IPS-18c (cell line): ENCODE results near the gene WDSUB1.

Source experiments
- H3K4me3 ChIP-seq: 2 replicates; pipeline ENCODE4 v1.7.0; 2013; ENCODE audit warnings: low read depth, mild to moderate bottlenecking, low read length, moderate library complexity; ENCODE audit not compliant: insufficient read depth
- H3K9me3 ChIP-seq: one replicate; pipeline ENCODE4 v1.6.1; 2013; ENCODE audit warnings: mild to moderate bottlenecking, low read length, moderate library complexity; ENCODE audit not compliant: control insufficient read depth, insufficient read depth

Gene WDSUB1

DNA sequence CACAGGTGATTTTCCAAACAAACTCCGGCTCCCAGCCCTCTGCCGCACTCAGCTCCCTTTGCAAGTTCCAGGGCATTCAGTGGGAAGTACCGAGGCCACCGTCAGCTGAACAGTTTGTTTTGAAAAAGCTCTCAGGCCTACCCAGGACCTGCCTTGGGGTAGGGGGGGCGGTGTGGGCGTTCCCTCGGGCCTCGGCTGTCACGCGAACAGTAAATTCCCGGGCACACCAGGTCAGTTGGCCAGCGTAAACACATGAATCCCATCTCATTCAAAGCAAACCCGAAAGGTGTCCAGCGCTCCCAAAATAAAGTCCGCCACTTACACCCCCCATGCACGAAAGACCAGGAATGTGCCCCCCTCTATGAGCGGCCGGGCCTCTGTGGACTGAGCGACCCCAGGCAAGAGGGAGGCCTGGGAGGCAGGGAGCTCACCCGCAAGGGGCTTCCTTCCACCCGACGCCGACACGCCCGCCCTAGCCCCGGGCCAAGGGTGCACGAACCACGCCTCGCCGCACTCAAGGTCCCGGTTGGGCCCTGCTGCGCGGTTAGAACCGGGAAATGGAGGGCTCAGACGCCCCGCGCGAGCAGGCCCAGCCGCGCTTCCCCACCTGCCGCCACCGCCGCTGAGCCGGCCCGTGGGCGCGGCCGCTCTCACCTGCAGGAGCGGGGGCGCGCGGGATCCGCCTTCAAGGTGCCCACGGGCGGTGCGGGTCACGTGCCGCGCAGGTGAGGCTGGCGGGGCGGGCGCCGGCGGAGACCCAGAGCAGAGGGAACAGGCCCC lies at the start of gene WDSUB1:
TSS of gene WDSUB1 (minus strand) at position 775 of the 780 bp plus-strand sequence. CDS start 3,634 bp downstream, outside the sequence.
- Histone ChIP-seq H3K9me3 (no peaks in the 10 kb centered on the region), H3K4me3 (peak within 1 kb of the TSS; percentile 86)

DNA sequence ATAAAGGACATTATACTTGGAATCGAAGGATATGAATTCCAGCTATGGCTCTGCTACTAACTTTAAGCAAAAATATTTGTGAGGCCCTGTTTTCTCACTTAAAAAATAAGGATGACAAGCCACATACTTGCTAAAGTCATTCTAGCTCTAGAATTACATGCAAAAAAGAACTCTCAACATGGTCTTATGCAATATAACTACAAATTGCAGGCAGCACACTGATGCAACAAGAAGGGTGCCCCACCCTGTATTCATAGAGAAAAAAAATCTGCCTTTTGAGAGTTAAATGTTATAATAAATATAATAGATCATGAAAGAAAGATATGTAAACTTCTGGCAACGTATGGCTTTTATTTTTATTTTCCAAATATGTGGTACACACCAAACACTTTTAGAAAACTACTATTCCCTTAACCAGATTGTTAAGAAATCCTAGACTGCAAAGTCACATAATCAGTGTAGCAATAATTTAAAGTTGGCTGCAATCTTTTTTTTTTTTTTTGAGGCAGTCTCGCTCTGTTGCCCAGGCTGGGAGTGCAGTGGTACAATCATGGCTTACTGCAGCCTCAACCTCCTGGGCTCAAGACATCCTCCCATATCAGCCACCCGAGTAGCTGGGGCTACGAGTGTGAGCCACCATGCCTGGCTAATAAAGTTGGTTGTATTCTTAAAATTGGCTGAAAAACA lies 40.2 kb upstream of the WDSUB1 start:
- Histone ChIP-seq H3K9me3 (no peaks in the 10 kb centered on the region), H3K4me3 (no peak overlapping the region)

DNA sequence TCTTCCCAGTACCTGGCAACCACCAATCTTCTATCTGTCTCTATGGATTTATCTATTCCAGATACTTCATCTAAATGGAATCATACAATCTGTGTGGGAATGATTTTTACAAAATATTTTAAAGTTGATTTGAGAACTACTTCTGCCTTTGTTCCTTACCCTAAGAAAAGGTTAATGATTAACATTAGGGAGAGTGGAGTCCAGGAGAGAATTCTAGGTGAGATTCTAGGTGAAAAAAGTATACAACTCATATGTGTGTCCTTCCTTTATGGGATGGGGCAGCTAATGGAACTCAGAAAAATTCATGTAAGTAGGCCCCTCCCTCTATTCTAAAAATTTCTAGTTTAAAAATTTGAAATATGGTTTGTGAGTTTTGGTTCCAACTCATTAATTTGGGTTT lies 35.9 kb upstream of the WDSUB1 start:
- no peak overlapping the region for H3K4me3 ChIP-seq
- H3K9me3 ChIP-seq, result no peaks in the 10 kb centered on the region

DNA sequence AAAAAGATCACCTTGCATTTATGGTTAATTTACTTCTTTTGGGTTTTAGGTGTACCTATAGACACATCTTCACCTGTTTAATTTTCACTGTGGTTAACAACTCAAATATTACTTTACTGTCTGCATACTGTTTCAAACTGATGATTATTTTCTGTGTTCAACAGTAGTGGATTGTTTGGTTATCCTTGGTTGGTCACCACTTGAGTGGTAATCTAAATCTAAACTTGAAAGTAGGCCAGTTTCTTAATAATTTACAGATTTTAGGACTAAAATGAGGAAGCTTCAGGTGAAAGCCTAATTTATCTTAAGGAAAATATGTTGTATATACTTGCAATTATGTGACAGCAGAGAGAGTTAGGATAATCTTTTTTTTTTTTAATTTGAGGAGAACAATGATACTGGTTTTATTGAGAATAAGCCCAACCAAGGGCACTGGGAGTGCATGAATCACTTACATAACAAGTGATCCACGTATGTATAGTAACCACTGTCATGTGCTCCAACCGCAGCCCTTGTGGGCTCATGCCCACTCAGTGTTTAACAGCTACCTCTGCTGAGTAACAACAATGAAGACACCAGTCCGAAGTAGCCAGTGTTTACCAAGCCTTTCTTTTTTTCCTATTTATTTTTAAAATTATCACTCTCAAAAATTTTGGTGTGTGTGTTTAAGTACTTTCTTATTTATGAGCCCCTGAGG lies 31.0 kb upstream of the WDSUB1 start:
- Histone ChIP-seq H3K4me3 (no peak overlapping the region), H3K9me3 (peaks cover 3% of the 10 kb centered on the region)

DNA sequence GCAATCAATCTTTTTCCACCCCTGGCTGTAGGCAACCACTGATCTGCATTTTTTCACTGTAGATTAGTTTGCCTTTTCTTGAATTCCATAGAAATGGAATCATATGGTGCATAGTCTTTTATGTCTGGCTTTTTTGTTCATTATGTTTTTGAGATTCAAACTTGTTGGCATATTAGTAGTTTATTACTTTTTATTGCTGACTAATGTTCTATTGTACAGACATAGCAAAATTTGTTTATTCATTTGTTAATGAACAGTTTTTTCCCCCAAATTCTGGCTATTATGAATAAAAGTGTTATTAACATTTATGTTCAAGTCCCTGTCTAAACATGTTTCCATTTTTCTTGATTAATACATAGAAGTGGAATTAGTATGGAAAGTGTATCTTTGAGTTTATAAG lies 21.4 kb upstream of the WDSUB1 start:
- H3K4me3 ChIP-seq, result no peak overlapping the region
- H3K9me3 ChIP-seq, result no peaks in the 10 kb centered on the region

GRCh38 chr2:159300586-159300985 lies 14.1 kb upstream of the WDSUB1 start:
- Histone ChIP-seq H3K9me3 (no peaks in the 10 kb centered on the region), H3K4me3 (no peak overlapping the region)

DNA sequence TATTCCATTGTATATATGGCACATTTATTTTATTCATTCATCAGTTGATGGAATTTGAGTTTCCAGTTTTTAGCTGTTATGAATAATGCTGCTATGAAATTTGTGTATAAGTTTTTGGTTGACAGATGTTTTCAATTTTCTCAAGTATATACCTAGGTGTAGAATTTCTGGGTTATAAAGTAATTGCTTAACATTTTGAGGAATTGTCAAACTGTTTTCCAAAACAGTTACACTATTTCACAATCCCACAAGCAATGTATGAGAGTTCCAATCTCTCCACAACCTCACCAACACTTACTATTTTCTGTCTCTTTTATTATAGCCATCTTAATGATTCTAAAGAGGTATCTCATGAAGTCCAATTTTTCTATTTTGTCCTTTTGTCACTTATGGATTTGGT lies 12.5 kb upstream of the WDSUB1 start:
- Histone ChIP-seq H3K4me3 (no peak overlapping the region), H3K9me3 (no peaks in the 10 kb centered on the region)

DNA sequence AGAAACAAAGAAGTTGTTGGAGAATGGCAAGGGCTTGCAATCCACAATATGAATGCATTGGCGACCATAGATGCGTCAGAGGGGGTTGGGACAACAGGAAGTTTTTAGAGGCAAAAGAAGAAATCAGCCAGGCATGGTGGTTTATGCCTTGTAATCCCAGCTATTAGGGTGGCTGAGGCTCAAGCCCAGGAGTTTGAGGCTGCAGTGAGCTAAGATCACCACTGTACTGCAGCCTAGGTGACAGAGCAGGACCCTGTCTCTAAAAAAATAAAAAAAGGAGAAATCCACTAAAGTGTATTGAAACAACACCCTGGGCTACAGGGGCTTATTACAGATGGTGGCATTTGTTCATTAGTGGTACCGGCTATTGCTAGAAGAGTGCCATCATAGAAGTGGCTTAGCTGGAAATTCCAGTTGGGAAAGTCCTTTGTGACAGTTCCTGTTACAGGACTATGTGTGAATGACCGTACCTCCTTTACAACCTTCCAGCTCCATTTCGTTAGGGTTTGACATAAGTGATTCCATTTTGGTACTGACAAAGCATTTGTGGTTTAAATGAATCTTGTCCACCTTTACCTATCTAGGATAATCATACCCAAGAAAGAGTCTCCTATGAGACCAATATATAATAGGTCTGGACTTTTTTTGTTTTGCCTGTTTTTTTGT lies 10.7 kb upstream of the WDSUB1 start:
- no peaks in the 10 kb centered on the region for H3K9me3 ChIP-seq
- H3K4me3 ChIP-seq, result no peak overlapping the region

DNA sequence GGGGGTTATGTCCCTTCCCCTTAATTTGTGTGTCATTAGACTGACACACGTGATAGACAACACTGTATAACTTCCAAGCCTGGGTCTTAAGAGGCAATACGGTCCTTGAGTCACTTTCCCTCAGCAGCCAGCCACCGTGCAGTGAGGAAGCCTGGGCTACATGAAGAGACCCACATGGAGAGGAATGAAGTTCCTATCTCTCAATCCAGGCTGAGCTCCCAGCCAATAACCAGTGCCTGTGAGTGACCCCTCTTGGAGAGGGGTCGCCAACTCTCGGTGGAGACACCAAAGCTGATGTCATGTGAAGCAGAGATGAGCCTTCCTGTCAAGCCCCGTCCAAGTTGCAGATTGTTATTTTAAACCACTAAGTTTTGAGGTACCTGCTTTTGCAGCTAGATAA lies 5.7 kb upstream of the WDSUB1 start:
- Histone ChIP-seq H3K4me3 (no peak overlapping the region), H3K9me3 (no peaks in the 10 kb centered on the region)

GRCh38 chr2:159290289-159290907 lies 3.9 kb upstream of the WDSUB1 start:
- Histone ChIP-seq H3K9me3 (no peaks in the 10 kb centered on the region), H3K4me3 (no peak overlapping the region)

- Histone ChIP-seq H3K9me3 (no peaks in the 10 kb centered on the region), H3K4me3 (no peak overlapping the region)
These were observed 1.2 kb upstream of the WDSUB1 start for GRCh38 chr2:159287733-159288132.

GRCh38 chr2:159286709-159287441 lies 372 bp upstream of the WDSUB1 start:
- Histone ChIP-seq H3K4me3 (peak overlapping the region; percentile 86), H3K9me3 (no peaks in the 10 kb centered on the region)

GRCh38 chr2:159285433-159285832 lies 1.1 kb downstream of the WDSUB1 start:
- Histone ChIP-seq H3K4me3 (peak overlapping the region; percentile 86; the same call in 1 of the 2 replicates), H3K9me3 (no peaks in the 10 kb centered on the region)

DNA sequence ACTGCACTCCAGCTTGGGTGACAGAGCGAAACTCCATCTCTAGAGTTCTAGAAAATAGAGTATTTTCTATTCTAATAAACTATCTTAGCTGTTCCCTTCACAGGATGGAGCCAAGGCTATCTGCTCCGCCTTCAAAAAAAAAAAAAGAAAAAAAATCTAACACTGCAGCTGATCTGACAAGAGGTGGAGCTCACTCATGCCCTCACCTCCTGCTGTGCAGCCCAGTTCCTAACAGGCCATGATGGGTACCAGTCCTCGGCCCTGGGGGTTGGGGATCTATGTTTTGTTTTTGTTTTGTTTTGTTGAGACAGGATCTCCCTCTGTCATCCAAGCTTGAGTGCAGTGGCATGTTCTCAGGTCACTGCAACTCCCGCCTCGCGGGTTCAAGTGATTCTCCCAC lies 3.0 kb downstream of the WDSUB1 start:
- Histone ChIP-seq H3K9me3 (no peaks in the 10 kb centered on the region), H3K4me3 (no peak overlapping the region)

DNA sequence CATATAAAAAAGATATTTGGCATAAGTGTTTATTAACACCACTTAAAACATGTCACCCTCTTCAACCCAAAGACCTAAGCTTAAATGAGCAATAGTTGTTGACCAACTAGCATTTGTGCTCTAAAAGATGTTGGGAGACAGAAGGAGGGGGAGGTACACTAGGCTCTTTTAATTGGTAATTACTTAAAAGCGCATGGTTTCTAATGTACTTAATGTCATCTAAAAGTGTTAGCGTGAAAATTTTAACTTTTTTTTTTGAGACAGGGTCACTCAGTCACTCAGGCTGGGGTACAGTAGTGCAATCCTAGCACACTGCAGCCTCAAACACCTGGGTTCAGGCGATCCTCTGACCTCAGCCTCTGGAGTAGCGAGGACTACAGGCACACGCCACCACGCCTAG lies 5.5 kb downstream of the WDSUB1 start:
- no peaks in the 10 kb centered on the region for H3K9me3 ChIP-seq
- no peak overlapping the region for H3K4me3 ChIP-seq

DNA sequence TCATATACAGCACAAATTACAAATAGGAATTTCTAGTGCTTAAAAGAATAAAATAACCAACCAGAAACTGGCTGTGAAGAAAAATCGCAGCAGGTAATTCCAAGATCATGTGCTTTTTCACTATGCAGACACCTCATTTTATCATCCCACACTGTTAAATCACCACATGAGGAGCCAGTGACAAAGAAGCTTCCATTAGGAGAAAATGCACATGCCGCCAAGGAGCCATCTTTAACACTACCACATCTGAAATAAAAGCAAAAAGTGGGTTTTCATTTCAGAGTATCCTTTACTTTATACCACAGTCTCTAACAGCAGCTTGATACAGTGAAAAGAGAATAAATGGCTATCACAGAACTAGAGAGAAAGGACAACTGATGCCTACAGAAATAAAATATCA lies 6.8 kb downstream of the WDSUB1 start:
- Histone ChIP-seq H3K4me3 (no peak overlapping the region), H3K9me3 (no peaks in the 10 kb centered on the region)

DNA sequence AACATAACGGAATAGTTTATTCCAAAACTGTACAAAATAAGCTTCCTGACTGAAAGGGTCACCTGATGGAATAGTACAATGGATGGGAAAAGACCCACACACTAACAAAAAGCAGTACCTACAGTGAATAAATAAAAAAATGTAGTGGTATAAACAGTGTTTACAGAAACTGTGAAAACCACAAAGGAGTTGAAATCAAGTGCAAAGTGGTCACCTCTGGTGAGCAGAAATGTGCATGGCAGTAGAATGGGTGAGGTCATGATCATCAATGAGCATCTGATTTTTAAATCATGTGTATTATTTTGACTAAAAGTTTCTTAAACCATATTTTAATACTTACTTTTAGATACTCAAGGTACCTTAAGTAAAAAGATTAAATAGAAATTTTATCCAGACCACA lies 11.4 kb downstream of the WDSUB1 start:
- H3K4me3 ChIP-seq, result no peak overlapping the region
- no peaks in the 10 kb centered on the region for H3K9me3 ChIP-seq
